GM21367 (cell line): ENCODE measurements around the gene TARBP1.
"Not testable (repeated sequence)": the region's sequence is repeated elsewhere in the genome, so short reads cannot be mapped to it uniquely, and the experiment has no call there.

Source experiments
- ATAC-seq: cut with Tn5 transposase; IDR thresholded peaks from one replicate; pipeline ENCODE4 v1.9.1; 2021; ENCODE audit not compliant: unreplicated experiment

Gene TARBP1

DNA sequence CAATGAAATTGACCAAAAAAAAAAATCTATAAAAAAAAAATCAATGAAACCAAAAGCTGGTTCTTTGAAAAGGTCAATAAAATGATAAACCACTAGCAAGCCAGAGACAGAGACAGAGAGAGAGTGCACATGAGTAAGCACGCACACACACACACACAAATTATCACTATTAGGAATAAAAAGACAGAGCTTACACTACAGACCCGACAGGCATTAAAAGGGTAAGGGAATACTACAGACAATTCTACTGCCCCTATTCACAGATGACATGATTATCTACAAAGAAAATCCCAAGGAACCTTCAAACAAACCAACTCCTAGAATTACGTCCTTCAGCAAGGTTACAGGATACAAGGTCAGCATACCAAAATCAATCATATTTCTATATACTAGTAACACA is 38.6 kb downstream of the TARBP1 start:
- no peak for ATAC-seq

DNA sequence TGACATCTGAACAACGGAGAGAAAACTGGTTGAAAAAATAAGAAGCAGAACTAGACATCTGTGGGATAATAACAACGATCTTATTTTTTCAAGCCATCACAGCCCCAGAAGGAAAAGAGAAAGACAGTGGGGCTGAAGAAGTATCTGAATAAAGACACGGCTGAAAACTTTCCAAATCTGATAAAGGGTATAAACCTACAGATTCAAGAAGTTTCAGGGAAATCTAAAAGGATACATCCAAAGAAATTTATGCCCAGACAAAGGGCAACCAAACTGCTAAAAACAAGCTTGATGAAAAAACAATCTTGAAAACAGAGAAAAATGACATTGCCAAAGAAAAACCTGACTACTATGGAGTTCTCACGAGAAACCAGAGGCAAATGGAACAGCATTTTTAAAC is 40.4 kb downstream of the TARBP1 start:
- ATAC-seq = no peak

DNA sequence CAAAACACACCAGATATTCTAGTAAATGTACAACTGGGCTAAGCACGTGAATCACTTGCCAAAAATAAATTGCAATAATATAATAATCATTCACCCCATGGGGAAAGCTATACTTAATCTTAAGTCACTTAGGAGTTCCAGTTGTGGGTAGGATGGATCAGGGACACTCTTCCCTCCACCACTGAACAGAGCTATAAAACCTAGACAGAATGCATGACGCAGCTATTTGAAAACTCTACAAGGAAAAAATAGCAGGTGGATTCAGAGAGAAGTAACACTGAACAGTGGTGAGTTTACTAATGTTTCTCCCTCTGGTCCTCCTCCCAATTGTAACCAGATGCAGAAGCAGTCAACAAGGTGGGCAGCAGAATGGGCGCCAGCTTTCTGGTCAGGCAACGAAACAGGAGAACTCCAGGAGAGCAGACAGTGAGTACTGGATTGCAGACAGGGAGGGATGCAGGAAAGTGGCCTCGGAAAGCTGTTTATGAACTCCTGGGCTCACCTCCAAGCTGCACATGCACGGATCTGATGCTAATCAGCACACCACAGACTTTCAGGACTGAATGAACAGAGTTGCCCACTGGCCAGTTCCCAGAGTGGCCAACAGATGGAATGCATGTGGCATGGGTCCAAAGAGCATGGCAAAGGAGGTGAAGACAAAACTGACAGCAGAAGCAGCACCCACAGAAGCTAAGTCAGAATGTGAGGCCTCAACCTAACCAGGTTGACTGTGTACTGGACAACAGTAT is 41.4 kb downstream of the TARBP1 start:
- no peak for ATAC-seq

DNA sequence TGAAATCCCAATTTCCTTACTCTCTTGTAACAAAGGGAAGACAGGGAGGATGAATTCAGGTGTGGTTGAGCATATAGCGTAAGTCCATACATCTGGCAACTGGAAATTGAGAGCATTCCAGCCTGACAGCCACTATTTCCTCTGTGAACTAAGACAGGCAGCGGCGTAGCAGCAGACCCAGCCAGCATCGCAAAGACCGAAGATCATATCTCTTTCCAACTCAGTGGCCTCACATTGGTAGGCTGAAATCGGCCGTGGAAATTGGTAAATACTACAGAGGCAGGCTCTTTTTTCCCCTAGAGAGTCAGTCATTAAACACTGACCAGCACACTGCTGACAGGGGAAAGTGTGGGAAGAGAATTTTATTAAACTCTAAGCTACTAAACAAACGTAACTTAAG is 43.4 kb downstream of the TARBP1 start:
- no peak for ATAC-seq

DNA sequence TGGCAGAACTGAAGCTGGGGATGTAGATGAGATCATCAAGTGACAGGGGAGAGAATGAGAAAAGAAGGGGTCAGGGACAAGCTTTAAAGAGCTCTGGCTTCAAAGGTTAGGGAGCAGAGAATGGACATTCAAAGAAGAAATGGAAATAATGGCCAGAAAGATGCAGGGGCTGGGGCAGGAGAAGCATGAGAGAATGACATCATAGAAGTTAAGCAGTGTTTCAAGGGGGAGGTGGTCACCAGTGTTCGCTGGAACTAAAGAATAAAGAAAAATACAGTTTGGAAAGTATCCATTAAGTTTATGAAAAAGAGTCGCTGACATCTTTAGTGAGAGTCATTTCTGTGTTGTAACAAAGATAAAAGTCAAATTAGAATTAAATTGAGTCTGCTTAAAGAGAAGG is 44.3 kb downstream of the TARBP1 start:
- no peak for ATAC-seq

DNA sequence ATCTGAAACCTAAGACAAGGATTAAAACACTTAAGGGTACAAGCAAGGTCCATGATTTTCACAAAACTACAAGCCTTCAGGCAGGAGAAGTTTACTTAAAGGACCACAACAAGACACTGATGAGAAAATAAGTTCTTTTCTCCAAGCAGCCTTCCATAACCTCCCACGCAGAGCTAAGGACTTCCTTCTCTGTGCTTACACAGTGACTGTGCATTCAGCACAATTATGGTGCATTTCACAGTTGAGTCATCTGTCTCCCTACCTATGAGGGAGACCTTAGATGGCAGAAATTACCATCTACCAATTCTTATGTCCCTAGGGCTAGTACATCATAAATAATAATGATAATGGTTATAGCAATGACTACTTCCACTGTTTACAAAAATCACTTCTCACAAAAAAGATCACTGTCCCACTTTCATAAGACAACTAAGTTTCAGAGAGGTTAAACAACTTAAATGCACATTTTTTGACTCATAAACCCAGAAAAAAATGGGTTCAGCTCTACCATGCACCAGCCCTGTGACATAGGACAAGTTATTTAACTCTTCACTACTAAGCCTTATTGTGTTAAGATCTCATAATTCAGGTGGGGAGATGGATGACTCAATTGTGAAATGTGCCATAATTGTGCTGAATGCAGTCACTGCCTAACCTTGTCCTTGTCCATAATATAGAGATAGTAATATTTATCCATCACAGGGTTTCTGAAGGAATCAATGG is 45.3 kb downstream of the TARBP1 start:
- no peak for ATAC-seq

DNA sequence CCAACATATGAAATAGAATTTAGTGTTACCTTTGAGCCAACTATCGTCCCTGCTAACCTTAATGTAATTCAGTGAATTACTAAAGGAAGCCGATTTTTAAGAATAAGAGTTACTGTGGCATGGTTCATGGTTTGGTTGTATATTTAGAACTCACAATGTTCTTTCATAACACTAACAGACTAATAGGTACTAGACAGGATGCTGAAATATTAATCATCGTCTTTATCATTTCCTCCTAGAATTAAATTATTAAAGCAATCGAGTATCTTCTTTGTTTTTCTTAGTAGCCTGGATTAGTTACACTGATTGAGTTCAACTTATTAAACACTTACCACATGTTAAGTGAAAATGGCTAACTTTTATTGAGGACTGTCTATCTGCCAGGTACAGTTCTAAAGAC is 47.7 kb downstream of the TARBP1 start:
- no peak for ATAC-seq

DNA sequence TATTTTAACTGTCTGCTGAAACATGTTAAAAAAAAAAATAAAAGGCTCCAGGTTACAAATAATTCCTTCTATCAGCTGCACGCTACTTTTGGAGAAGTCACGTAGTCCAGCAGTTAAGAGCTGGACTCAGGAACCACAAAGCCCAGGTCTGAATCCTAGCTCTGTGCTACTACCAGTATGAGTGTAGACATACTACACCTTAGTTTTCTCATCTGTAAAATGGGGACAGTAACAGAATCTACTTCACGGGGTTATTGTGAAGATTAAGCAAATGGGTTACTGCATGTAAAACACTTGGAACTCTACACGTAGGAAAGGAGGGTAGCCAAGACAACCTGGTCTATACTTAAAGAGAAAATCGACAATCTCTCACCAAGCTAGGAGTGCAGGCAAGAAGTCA is 48.3 kb downstream of the TARBP1 start:
- no peak for ATAC-seq

DNA sequence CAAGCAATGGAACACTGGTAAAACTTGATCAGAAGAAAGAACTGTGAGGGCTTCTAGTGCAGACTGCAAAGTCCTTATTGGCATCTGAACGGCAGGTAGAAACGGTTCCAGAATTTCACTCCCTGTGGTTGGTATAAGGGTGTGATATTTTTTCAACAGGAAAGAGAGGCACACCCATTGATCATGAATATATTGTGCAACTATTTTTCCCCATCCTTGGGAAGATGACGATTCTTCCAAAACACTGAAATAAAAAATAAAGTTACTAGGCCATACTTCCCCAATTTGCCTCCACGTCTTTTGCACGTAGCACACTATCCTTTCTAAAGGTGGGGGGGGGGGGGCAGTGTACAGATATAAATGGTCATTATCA is 49.6 kb downstream of the TARBP1 start:
- no peak for ATAC-seq

DNA sequence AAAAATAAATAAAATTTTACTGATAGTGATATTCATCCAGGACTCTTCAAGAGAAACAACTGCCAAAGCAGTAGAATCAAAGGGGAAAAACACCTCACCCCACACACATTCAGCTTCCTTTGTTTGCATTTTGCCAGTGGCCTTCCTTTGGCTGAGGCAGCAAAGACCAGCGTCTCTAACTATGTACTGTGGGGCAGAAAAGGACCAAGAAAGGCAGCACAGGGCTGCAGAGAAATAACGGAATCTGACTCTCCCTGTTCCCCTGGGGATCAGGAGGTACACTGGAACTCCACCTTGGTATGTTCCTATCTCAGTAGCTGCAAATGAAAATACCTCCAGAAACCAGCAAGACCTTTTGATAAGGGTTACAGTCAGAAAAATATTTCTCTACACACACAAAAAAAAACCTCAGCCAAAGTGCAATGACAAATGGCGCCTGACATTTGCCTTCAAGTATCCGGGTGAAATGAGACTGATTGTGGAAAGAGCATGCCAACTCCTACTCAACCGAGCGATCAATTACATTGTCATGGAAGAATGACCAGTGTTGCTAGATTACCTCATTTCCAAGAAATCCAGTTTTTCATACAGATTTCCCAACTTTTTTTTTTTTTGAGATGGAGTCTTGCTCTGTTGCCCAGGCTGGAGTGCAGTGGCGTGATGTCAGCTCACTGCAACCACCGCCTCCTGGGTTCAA is 50.9 kb downstream of the TARBP1 start:
- no peak for ATAC-seq

DNA sequence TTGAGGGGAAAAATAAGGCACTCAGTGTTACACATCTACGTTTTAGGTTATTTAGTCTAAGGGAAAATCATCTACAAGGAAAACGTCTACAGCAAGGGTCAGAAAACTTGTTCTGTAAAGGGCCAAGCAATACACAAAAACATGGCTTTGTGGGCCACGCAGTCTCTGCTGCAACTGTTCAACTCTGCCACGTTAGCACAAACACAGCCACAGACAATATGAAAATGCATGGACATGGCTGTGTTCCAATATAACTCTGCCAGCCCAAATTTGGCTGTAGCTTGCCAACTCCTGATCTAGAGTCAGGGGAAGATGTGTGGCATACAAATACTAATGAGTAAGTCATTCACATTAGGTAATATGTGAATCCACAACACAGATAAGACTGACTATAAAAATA is 65.0 kb downstream of the TARBP1 start:
- ATAC-seq = no peak

DNA sequence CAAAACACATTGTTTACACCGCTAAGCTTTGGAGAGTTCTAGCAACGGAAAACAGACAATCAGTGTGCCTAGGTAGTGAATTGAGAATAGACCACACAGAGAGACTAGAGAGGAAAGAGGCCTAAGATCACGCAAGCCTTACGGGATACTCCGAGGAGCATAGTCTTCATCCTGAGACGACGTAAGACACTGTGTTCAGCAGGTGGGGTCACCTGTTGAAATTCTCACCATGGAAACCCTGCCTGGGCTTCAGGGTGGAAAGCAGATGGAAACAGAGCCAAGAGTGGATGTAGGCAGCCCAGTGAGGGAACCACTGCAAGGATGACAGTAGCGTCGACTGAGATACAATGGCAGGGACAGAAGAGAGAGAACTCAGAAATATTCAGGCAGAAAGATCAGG is 65.5 kb downstream of the TARBP1 start:
- ATAC-seq = no peak

DNA sequence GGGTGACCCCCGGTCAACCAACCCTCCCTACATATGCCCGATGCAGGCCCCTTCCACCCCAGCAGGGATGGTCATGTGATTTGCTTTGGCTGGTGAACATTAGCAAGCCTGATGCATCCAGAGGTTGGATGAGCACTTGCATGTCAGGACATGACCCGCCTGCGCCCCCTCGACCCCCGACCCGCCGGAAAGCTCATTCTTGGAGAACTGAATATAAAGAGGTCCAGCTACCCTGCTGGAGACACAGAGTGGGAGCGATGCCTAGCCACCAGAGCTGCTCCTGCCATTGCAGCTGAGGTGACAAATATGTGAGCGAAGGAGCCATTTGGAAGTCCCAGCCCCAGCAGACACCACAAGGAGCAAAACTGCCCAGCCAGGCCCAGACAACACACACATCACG is 66.1 kb downstream of the TARBP1 start:
- no peak for ATAC-seq

DNA sequence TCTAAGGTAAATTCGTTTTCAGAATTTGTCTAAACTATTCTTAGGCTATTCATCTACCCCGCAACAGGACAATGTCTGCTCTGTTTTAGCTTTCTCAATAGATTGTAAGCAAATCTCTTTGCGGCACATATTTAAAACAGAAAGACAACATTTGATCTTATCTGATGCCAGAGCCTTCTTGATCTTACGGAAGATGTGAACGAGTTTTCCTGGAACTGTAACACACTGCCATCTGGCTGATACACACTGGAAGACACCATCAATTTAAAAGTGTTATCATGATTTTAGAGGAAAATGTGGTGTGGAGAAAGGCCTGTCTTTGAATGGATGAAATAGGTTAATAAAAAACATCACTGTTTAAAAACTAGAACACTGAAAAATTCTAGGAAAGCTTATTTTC is 69.7 kb downstream of the TARBP1 start:
- ATAC-seq = no peak

DNA sequence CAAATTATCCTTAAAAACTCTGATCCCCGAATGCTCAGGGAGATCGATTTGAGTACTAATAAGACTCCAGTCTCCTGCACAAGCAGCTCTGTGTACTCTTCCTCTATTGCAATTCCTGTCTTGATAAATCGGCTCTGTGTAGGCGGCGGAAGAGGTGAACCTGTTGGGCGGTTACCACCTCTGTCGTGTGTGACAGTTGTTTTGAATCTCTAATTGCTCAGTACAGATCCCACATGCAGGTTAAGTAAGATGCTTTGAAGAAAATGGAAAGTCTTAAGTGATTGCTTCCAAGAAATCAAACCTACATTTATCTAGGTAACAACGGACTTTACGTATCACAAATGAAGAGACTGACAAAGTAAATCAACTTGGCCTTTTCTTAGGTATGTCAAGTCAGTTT is 70.2 kb downstream of the TARBP1 start:
- ATAC-seq = no peak

DNA sequence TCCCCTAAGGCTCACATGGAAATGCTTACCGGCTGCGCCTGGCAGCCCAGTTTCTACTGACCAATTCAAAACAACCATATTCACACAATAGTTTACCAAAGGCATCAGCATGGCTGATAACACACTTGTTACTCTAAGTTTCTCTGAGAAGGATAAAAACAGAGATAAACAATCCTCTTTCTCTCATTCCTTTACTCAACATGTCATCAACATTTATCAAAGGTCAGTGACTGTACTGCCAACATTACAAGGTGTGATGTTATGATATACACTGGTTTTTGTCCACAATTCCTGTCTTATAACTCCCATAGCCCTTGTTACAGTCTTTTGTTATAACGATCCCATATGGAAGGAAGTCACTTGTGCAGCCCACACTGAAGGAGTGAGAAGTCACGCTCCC is 72.1 kb downstream of the TARBP1 start:
- no peak for ATAC-seq

DNA sequence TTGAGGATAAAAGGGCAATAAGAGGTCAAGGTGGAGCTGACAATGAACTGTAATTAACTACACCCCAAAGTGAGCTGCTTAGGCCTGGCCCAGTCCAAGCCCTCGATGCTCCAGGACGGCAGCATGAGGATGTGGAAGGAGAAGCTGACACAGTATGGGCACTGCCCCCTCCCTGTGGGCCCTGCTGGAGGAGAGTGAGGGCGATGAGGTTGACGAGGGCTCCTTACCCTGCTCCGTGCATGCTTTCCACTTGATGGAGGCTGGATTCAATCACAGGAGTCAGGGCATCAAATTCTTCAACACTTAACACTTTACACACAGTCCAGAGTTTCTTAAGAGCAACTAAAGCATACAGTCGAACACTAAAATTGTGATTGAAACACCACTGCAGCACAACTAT is 73.3 kb downstream of the TARBP1 start:
- ATAC-seq = no peak

DNA sequence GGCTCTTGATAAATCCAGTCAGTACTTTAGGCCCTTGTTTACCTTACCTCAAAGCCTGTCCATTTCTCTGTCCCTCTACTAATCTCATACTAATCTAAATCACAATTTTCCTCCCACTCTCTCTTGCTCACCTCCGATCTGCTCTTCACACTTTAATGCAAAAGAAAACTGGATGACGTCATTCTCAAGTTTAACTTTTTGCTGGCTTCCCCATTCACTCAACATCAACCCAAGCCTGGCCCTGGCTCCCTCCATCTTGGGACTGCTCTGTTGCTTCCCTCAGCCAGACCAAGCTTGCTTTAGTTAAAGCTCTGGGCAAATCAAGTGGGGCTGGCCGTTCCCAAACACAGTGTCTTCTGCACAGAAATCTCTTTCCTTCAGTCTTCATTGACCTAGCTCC is 76.0 kb downstream of the TARBP1 start:
- ATAC-seq = no peak

DNA sequence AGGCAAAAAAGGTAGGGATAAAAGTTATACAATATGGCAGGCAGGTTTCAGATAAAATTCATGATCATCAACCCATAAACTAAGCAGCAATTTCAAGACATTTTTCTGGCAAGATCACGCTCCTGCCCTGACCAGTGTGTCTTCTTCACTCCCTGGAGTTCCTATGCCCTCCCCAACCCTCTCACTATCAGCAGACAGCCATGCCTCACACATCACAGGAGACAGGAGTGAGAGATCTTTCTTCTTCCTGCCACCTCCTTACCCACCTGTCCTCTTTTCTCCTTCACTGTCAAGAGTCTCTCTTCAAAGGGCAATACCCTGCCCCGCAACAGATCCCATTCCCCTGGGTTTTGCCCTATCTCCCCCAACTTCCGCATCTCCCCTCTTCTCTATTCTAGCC is 77.3 kb downstream of the TARBP1 start:
- ATAC-seq = no peak

DNA sequence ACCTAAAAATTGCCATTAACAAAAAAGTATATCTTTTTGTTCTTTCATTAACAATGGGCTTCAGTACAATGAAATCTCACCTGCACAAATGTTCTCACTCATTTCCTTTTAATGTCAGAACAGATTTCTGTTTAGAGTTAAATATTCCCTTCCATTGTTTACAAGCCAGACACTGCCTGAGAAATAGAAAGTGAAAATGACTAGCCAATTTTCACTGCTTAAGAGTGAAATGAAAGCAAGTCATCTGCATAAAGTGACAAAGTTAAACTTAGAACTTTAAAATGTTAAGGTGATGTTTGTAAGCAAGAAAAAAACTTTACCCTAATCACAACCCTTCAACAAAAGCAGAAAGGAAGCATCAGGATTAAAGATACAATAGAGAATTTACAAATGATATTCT is 78.2 kb downstream of the TARBP1 start:
- ATAC-seq = peak; percentile 47

DNA sequence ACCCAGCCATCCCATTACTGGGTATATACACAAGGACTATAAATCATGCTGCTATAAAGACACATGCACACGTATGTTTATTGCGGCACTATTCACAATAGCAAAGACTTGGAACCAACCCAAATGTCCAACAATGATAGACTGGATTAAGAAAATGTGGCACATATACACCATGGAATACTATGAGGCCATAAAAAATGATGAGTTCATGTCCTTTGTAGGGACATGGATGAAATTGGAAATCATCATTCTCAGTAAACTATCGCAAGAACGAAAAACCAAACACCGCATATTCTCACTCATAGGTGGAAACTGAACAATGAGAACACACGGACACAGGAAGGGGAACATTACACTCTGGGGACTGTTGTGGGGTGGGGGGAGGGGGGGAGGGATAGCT is 79.5 kb downstream of the TARBP1 start:
- ATAC-seq = not testable (repeated sequence)

DNA sequence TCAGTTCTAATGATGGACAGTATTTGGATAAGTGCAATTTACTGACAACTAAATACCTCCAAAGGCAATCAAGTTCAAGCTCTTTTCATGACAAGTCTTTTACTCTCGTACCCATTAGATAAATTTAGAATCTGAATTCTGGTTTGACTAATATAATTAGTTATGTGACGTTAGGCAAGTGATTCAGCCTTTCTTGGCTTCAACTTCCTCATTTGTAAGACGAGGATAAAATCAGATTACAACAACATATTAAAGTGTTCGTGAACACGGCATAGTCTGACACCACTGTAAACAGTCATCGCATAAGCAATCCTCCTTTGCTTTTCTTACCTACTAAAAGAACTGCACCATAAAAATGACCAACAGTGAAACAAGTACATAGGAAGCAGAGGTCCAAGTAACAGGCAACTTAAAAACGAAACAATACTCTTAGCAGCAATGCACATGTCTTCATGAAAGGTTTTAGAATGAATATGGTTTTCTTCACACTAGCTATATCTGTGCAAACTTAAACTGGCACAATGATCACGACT is 80.1 kb downstream of the TARBP1 start:
- ATAC-seq = peak; percentile 55
